Stimulated activated CD4-positive, alpha-beta T cell treated with anti-CD3 and anti-CD28 coated beads, TNF-alpha, amount 100 ng/mL, for 48 hours (primary cell): Measurements from ENCODE around the gene PKN1.

Experiments
- DNase-seq, 3 donors: peaks; one replicate each; pipeline ENCODE4 v3.0.0-alpha.2; 2020; ENCODE audit warnings: low read depth in 3 of 3

The PKN1 gene

DNA sequence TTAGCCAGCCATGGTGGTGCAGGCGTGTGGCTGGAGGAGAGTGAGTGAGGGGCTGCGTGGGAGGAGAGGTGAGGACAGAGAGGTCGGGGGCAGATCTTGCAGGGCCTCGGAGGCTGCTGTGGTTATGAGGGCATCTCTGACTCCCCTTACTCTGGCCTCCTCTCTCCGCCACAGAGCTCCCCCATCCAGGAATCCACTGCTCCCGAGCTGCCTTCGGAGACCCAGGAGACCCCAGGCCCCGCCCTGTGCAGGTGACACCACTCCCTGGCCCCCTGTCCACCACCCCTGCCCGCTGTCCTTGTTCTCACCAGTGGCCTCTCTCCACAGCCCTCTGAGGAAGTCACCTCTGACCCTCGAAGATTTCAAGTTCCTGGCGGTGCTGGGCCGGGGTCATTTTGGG, 34.3 kb downstream of the PKN1 start:
- no peak for DNase-seq

DNA sequence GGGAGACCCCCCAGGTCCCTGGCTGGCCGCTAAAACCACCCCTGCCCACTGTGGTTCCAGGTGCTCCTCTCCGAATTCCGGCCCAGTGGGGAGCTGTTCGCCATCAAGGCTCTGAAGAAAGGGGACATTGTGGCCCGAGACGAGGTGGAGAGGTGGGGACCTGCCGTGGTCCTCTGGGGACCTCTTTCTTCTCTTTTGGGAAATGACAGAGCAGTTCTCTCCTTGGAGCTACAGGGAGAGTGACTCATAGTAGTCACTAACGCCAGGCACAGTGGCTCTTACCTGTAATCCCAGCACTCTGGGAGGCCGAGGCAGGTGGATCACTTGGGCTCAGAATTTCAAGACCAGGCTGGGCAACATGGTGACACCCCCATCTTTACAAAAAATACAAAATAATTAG, 34.7 kb downstream of the PKN1 start:
- no peak for DNase-seq

DNA sequence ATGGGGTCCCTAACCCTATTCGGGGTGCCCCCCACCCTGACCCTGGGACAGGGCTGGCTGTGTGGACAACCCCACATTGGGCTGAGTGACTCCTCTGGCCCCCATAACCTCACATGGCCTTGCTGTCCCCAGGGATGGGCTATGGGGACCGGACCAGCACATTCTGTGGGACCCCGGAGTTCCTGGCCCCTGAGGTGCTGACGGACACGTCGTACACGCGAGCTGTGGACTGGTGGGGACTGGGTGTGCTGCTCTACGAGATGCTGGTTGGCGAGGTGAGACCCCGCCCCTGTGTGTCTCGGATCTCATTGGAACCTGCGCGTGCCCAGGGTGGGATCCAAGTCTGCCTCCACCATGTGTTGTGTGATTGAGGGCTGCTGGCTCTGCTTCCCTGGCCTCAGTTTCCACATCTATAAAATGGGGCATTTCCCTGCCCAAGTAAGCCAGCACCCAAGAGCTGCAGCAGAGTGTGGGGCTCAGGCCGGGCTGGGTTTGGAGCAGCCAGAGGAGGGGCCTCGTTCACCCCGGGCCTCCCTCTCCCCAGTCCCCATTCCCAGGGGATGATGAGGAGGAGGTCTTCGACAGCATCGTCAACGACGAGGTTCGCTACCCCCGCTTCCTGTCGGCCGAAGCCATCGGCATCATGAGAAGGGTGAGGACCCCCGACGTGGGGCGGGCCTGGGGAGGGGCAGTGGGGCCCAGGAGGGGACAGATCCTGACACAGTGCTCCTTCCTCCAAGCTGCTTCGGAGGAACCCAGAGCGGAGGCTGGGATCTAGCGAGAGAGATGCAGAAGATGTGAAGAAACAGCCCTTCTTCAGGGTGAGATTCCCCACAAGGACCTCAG, 37.1 kb downstream of the PKN1 start:
- DNase-seq: no peak

DNA sequence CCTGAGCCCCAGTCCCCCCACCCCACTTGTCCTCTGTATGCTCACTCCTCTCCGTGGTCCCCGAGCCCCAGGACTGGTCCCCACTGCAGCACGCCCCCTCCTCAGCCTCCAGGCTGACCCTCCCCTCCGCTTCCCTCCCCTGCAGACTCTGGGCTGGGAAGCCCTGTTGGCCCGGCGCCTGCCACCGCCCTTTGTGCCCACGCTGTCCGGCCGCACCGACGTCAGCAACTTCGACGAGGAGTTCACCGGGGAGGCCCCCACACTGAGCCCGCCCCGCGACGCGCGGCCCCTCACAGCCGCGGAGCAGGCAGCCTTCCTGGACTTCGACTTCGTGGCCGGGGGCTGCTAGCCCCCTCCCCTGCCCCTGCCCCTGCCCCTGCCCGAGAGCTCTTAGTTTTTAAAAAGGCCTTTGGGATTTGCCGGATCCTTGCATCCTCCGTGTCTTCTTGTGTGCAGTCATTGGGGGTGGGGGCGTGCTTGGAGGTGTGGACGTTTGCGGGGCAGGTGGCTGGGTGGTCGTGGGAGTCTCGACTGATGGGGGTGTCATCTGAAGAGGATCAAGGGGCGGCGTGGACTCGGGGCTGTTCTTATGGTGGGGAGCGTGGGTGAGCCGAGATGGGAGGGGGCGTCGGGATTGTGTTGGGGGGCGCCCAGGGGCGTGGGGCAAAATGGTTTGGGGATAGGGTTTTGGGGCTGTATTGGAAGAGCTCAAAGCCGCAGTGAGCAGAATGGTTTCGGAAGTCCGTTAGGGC, 38.5 kb downstream of the PKN1 start:
- DNase-seq: no peak

DNA sequence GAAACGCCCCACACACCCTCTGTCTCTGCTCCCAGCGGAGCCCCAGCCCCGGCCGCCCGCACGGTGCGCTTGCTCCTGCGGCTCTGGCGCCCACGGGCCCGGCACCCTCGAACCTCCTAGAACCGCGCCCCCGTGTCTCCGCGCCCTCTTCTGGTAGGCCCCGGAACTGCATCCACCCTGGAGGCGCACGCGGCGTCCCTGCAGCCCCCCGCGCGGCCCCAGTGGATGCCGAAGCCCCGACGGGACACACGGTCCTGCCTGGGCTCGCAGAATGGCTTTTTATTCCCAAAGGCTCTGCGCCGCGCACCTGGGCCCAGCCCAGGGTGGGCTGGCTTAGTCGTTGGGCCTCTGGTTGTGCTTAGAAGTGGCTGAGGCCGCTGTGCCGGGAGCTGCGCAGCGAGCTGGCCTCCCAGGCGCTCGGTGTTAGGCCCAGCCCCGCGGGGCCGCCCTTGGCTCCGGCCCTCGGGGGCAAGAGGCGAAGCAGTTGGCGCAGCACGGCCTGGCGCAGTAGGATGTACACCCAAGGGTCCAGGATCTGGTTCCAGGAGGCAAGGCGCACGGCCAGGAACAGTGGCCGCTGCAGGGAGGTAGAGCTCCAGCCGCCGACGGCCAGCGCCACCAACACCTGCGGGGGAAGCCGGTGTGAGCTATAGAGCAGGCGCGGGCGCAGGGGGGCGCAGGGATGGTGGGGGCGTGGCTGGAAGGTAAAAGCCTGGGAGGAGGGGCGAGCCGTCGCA, 39.3 kb downstream of the PKN1 start:
- DNase-seq: peak; percentile 63 to 87 (median 76)

DNA sequence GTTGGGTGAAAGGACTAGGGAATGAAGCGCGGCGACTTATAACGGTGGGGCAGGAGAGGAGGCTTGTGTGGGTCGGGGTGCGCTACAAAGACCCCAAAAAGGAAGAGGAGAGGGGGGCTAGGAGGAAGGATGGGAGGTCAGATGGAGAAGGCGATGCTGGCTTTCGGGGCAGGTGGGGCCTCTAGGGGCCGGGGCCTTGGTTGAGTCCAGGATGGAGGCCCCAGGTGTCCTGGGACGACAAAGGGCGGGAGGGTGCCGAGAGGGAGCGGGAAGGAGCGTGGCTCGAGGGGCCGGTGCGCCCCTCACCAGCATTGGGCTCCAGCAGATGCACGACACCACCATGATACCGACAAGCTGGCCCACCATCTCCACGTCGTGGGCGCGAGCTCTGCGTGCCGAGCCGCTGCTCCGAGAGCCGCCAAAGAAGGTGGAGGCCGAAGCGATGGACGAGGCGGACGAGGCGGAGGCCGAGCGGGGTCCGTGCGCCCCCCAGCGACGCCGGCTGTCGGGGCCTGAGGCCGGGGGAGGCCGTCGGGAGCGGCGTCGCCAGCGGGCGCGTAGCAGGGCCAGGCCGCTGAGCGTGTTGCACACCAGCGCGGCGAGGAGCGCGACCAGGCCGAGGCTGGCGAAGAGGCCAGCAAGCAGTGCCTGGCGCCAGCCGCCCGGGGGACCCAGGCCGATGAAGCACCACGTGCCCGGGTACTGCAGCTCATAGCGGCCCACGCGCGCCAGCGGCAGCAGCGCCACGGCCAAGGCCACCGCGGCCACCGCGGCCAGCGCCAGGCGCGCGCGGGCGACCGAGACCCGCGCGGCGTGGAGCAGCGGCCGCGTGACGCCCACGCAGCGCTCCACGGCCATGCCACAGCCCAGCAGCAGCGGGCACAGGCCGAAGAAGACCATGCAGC, 40.2 kb downstream of the PKN1 start:
- DNase-seq: no peak

DNA sequence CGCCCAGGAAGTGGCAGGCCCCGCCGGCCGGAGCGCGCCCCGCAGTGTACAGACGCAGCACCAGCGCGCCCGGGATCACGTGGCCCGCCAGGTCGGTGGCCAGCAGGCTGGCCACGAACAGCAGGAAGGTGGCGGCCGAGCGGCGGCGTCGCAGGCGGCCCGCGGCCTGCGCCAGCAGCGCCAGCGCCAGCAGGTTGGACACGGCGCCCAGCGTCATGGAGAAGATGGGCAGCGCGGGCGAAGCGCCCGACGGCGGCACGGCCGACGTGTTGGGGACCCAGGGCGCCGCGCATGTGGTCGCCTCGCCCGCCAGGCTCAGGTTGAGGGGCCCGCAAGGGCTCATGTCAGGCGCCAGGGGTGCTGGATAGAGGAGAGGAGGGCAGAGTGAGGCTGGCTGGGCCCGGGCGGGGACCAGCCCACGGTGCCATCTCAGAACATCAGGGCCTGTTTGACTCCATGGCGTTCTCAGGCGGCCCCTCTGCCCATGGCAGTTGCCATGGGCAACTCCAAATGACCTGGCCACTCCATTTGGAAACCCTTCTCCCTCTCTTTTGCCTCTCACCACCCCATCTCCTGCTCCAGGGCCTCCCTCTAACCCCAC, 41.0 kb downstream of the PKN1 start:
- no peak for DNase-seq

DNA sequence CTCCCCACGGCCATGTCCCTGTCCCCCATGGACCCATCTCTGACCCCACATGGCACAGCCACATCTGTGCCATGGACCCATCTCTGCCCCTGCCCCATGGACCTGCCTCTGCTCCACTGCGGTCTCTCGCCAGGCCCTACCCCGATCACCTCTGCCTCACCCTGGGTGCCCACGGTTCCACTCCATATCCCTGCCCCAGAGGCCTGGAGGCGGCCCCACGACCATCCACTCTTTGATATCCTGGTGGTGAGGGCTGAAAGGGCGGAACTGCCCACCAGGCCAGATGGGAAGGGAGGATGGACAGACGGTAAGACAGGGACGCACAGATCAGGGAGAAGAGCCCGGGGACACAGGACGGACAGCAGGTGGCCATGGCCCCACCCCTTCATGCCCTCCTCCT, 41.7 kb downstream of the PKN1 start:
- no peak for DNase-seq

DNA sequence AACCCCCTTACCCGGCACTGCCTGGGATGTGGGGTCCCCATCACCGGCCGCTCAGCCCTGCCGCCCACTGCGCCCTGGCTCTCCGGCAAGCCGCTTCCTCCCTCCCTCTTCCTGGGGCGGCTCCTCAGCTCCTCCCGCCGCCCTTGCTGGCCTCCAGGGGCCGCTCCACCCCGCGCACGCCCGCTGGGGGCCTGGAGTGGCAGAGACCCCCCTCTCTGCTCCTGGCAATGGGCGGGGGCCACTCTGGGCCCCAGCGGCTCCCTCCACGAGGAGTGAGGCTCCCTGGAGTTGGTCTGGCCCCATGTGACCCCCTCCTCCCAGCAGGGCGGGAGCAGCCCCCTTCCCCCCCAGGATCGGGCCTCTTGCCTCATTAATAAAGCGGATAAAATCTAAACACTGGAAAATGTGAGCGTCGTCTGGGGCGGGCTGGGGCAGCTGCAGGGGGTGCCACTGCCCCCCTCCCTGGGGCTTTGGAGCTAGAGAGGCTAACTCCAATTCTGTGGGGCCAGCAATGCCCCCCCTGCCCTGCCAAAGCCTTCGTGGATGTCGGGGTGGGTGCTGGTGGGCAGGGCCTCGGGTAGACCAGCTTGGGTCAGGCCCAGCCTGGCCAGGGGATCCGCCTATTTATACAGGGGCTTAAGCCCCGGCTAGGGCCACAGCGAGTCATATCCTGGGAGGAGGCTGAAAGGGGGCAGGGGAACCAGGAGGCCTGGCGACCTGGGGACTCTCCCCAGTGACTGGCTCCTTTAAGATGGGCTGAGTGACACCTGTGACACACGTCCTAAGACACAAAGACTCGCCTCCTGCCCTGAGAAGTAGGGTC, 42.4 kb downstream of the PKN1 start, which contains the start of gene PTGER1:
PTGER1 (minus strand) TSS at position 104 of the 823 bp plus-strand sequence. CDS start 1,034 bp downstream, outside the sequence.
- no peak for DNase-seq

DNA sequence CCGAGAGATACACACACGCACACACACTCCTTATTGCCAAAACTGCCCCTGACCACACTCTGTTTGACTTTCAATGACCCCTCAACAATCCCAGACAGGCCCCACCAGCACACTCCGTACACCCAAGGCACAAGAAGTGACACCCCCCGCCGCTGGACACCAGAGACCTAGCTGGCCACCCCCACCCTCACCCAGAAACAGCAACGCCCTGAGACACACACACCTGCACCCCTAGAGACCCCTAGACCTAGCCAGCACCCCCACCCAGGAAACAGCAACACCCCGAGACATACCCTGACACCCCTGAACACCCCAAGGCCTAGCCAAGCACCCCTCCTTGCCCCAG, 43.2 kb downstream of the PKN1 start:
- DNase-seq: no peak

DNA sequence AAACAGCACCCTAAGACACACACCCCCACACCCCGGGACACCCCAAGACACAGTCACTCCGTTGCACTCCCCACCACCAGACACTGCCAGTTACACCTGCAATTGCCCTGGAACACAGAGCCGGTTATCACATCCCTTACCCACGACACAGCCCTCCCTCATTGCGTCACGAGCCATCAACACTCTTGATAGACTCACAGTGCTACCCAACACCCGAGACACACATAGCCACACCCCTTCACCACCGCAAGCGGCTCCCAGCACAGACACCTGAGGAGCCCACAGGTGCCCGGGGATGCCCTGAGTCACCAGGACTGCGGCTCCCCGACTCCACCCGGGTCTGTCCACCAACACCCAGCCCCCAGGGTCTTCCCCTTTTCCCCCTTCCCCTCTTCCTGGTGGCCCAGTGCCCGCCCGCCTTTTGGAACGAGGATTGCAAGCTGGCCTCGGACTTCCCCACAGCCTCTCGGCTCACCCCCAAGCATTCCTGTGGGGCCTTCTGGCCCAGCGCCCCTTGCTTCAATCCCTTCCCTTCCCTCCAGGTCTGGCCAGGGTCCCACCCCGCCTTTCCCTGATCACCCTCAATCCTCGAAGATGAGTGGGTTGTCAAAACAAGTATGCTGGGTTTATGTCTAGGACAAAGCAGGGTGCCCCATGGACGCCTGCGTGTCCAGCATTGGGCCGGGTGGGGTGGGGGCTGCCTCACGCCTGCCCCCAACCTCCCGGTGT, 43.7 kb downstream of the PKN1 start:
- DNase-seq: no peak

DNA sequence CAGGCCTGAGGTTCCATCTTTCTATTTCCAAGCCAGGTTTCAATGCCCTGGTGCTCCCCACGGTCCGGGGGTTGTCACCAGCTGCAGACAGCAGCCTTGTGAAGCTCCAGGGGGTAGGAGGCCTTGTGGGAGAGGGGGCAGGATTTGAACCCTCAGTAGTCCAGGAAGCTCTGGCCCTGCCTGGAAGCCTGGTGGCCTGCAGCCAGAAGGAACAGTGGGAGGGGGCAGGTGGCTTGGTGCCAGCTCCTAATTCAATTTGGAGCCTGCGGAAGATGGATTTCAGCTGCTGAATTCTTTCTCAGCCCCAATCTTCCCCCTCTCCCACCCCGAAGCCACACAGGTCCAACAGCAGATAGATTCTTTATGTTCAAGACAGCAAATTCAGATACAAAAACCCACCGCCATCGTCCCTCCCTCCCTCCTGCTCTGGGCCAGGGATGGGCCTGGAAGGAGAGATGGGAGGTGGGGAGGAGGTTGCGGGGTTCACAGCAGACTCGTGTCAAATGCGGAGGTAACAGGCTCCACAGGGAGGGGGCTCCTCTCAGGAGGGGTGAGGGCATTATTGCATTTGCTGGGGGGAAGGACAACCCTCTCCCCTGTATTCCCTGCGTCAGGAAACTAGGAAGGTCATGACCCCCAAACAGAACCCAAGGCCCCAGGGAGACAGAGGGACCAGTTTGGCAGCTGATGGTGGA, 44.5 kb downstream of the PKN1 start:
- no peak for DNase-seq

DNA sequence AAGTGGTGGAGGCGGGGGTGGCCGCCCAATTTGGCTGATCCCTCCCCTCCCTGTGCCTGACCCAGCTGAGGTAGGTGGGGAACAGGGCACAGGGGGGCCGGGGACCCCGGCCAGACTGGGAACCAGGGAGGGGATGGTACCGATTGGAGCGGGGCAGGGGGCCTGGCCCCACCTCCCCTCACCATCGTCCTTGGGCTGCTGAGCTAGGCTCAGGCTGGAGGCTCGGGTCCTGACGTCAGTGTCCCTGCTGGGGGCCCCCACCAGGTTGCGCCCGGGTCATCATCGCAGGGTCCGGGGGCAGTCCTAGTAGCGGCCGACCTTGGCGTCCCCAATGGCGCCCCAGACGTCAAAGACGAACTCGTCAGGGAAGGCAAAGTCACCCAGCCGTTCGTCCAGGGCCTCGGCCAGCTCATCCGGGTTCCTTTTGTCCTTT, 45.0 kb downstream of the PKN1 start:
- DNase-seq: no peak

DNA sequence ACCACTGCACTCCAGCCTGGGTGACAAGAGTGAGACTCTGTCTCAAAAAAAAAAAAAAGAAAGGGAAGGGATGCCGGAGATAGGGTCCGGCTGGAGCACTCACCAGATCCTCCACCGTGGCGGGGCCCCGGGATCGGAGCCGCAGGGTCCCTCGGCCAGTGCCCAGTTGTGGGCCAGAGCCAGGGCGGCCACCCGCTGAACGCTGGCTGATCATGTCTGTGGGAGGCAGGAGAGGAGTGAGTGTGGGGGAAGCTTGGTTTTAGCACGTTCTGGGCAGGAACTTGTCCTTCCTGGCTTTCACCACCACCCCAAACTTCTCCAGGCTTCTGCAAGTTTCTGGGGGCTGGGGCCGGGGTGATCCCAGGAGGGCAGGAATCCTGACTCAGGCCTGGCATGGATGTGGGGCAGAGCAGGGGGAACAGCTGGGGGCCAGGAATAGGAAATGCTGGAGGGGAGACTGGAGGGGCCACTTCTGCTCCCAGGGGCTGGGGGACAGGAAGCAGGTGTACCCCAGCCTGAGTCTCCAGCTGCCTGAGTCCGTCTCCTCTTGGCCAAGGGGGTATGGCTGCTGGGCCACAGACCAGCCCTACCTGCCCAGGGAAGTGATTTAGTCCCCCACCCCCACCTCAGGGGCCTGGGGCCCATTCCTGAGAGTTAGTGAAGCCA, 46.3 kb downstream of the PKN1 start:
- no peak for DNase-seq

DNA sequence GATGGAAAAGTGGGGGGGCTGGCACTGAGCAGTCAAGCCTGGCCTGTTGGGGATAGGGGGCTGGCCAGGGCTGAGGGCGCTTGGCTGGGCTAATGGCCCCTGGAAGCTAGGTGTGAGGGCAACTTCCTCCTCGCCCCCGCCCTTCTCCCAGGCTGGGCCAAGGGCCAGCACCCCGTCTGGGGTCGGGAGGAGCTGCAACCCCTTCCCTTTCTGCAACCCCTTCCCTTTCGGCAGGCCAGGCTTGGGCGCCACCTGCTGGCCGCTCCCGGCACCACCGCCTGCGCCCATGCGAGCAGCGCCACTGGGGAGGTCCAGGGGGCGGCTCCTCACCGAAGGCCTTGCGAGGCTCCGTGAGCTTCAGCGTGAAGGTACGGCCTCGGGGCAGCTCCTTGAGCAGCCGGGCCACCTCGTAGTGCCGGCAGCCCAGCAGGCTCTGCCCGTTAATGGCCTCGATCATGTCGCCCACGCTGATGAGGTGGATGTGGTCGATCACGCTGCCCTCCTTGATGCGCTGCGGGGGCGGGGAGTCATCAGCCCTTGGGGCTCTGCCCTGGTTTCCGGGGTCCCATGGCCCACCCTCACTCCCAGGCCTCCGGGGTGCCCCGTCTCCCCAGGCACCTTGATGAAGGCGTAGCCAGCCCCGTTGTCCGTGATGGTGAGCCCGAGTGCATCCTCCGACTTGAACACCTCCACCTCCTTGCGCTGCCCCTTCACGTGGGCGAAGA, 47.0 kb downstream of the PKN1 start:
- DNase-seq: peak; percentile 57 to 65 (median 60)

DNA sequence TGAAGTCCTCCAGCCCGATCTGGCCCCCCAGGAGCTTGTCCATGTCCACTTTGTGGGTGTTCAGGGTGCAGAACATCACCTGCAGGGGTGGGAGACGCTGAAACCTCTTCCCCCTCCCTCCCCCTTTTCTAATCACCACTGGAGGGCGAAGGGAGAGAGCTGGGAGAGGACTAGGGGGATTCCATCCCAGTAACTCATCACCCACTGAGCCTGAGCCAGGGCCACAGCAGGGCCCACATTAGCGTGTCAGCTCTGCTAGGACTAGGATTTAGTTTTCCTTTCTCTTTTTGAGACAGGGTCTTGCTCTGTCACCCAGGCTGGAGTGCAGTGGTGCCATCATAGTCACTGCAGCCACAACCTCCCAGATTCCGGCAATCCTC, 47.6 kb downstream of the PKN1 start:
- no peak for DNase-seq

DNA sequence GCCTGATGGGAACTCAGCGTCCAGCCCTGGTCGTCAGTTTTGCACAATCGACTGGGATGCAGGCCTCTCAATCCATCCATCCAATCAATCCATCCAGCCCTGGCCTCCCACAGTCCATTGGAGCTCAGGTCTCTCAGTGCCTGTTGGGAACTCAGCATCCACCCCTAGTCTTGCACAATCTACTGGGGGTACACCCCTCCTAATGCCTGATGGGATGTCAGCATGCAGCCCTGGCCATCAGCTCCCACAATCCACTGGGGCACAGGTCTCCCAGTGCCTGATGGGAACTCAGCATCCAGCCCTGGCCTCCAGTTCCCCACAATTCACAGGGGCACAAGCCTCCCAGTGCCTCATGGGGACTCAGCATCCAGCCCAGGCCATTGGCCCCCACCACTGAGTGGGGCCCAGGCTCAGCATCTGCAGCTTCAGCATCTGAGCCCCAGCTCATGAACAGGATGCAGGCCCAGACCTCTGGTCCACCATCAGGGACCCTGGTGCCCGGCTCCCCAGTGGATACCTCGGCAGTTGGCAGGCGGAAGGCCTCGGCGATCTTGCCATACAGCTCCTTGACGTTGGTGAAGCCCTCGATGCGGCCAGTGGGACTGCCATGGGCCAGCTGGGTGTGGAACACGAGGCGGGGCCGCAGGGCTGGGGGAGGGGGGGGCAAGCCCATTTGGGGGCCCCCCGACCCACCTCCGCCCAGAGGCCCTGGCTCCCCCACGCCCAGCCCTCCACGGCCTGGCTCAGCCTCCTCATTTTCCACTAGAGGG, 49.3 kb downstream of the PKN1 start:
- DNase-seq: no peak
